HEK293T (cell line): ENCODE measurements around the gene NFYC.

Source experiments
- ARNT ChIP-seq: fragments of 450-650 bp; IDR thresholded peaks from 2 replicates; pipeline ENCODE4 v1.6.1; 2017; ENCODE audit warnings: mild to moderate bottlenecking
- BHLHE40 ChIP-seq: fragments of 450-650 bp; IDR thresholded peaks from 2 replicates; pipeline ENCODE4 v1.6.1; 2016; ENCODE audit warnings: mild to moderate bottlenecking, moderate library complexity, borderline replicate concordance
- ELF4 ChIP-seq: fragments of 450-650 bp; IDR thresholded peaks from 2 replicates; pipeline ENCODE4 v1.6.1; 2017; ENCODE audit warnings: antibody characterized with exemption
- FOXA1 ChIP-seq: fragments of 450-650 bp; IDR thresholded peaks from 2 replicates; pipeline ENCODE4 v1.6.1; 2016; ENCODE audit warnings: mild to moderate bottlenecking
- FOXK2 ChIP-seq: fragments of 450-650 bp; IDR thresholded peaks from 2 replicates; pipeline ENCODE4 v1.6.1; 2016; ENCODE audit warnings: mild to moderate bottlenecking
- HDGF ChIP-seq: fragments of 450-650 bp; IDR thresholded peaks from 2 replicates; pipeline ENCODE4 v1.6.1; 2017; ENCODE audit warnings: antibody characterized with exemption, borderline replicate concordance
- NFRKB ChIP-seq: fragments of 450-650 bp; IDR thresholded peaks from 2 replicates; pipeline ENCODE4 v1.6.1; 2016; ENCODE audit warnings: mild to moderate bottlenecking, moderate library complexity
- SP1 ChIP-seq: fragments of 450-650 bp; IDR thresholded peaks from 2 replicates; pipeline ENCODE4 v1.6.1; 2017
- SUZ12 ChIP-seq: fragments of 450-650 bp; IDR thresholded peaks from 2 replicates; pipeline ENCODE4 v1.6.1; 2016; ENCODE audit warnings: mild to moderate bottlenecking
- TARDBP ChIP-seq: fragments of 450-650 bp; IDR thresholded peaks from 2 replicates; pipeline ENCODE4 v1.6.1; 2016
- ZNF384 ChIP-seq: fragments of 450-650 bp; IDR thresholded peaks from 2 replicates; pipeline ENCODE4 v1.6.1; 2016
- TF ChIP-seq, protein P1 (sequence below): fragments of 450-650 bp; IDR thresholded peaks from 2 replicates; pipeline ENCODE4 v1.6.1; 2016

GRCh38 chr1:40758578-40759343, 67.3 kb downstream of the NFYC start:
- TF ChIP-seq SUZ12 (no peak), ELF4 (no peak), BHLHE40 (no peak), HDGF (no peak), TARDBP (no peak), SP1 (no peak), FOXK2 (no peak), FOXA1 (no peak), NFRKB (no peak), ARNT (no peak), ZNF384 (no peak)
- TF ChIP-seq, protein P1, sequence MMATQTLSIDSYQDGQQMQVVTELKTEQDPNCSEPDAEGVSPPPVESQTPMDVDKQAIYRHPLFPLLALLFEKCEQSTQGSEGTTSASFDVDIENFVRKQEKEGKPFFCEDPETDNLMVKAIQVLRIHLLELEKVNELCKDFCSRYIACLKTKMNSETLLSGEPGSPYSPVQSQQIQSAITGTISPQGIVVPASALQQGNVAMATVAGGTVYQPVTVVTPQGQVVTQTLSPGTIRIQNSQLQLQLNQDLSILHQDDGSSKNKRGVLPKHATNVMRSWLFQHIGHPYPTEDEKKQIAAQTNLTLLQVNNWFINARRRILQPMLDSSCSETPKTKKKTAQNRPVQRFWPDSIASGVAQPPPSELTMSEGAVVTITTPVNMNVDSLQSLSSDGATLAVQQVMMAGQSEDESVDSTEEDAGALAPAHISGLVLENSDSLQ, result no peak
